Measurements from ENCODE around the gene CKAP2L.
"Not testable (repeated sequence)": the region's sequence is repeated elsewhere in the genome, so short reads cannot be mapped to it uniquely, and the experiment has no call there.

The CKAP2L gene

GRCh38 chr2:112724591-112725525 lies 39.6 kb downstream of the CKAP2L start:
- DNase-seq, result no peak

GRCh38 chr2:112723995-112724394 lies 40.4 kb downstream of the CKAP2L start:
- no peak for DNase-seq

GRCh38 chr2:112723547-112723940 lies 40.9 kb downstream of the CKAP2L start:
- DNase-seq, result no peak

GRCh38 chr2:112722816-112723546 lies 41.4 kb downstream of the CKAP2L start:
- no peak for DNase-seq

- no peak for DNase-seq
Measured at GRCh38 chr2:112721819-112722522, 42.4 kb downstream of the CKAP2L start.

- no peak for DNase-seq
Measured at GRCh38 chr2:112720785-112721184, 43.6 kb downstream of the CKAP2L start, which contains the start of gene NT5DC4. NT5DC4 (plus strand) TSS chr2:112721020; CDS start chr2:112721080, 60 bp downstream.

GRCh38 chr2:112718863-112719370 lies 45.5 kb downstream of the CKAP2L start:
- no peak for DNase-seq

GRCh38 chr2:112716826-112717352 lies 47.5 kb downstream of the CKAP2L start:
- not testable (repeated sequence) for DNase-seq

GRCh38 chr2:112716094-112716493 lies 48.3 kb downstream of the CKAP2L start:
- not testable (repeated sequence) for DNase-seq

- no peak for DNase-seq
Measured at GRCh38 chr2:112714836-112715631, 49.4 kb downstream of the CKAP2L start.

- no peak for DNase-seq
Measured at GRCh38 chr2:112714331-112714730, 50.1 kb downstream of the CKAP2L start.

GRCh38 chr2:112713926-112714325 lies 50.5 kb downstream of the CKAP2L start:
- DNase-seq, result no peak

- no peak for DNase-seq
Measured at GRCh38 chr2:112713585-112713925, 50.9 kb downstream of the CKAP2L start.

- peak; percentile 47 to 64 for DNase-seq
Measured at GRCh38 chr2:112712903-112713584, 51.4 kb downstream of the CKAP2L start.

GRCh38 chr2:112712465-112712864 lies 51.9 kb downstream of the CKAP2L start:
- no peak for DNase-seq

- DNase-seq, result no peak
Measured at GRCh38 chr2:112710956-112711750, 53.3 kb downstream of the CKAP2L start.

GRCh38 chr2:112709703-112710102 lies 54.7 kb downstream of the CKAP2L start:
- DNase-seq, result no peak

- DNase-seq, result no peak
Measured at GRCh38 chr2:112708968-112709367, 55.4 kb downstream of the CKAP2L start.

- not testable (repeated sequence) for DNase-seq
Measured at GRCh38 chr2:112706947-112707346, 57.5 kb downstream of the CKAP2L start.

- peak; percentile 36 to 64 for DNase-seq
Measured at GRCh38 chr2:112706170-112706664, 58.2 kb downstream of the CKAP2L start.

Measured in stimulated activated CD4-positive, alpha-beta T cell treated with anti-CD3 and anti-CD28 coated beads, Interleukin-2, amount 100 ng/mL, for 24 hours (primary cell).